Umbilical cord (tissue), 2 donors: ENCODE results near the gene CHKA. TPM values are rescaled to one million over a fixed set of nuclear protein-coding genes. Genes with fewer than 3 reads are reported as not detected.
A peak's percentile ranks its signal among the peaks of the same experiment; 100 is the strongest.

Experiments
- DNase-seq: peaks from one replicate; pipeline ENCODE4 v3.0.0-alpha.2; 2015; ENCODE audit warnings: low spot score
- total RNA-seq: library from RNA; depleted of rRNA; stranded (reverse); fragments of >200 nt; gene quantifications from one replicate; pipeline ENCODE4 v1.2.3, GENCODE V29; 2014; ENCODE audit warnings: low replicate concordance; ENCODE audit not compliant: insufficient read depth

The CHKA gene
- total RNA-seq, 1 donor from 2014 or later, result 6.7 TPM

DNA sequence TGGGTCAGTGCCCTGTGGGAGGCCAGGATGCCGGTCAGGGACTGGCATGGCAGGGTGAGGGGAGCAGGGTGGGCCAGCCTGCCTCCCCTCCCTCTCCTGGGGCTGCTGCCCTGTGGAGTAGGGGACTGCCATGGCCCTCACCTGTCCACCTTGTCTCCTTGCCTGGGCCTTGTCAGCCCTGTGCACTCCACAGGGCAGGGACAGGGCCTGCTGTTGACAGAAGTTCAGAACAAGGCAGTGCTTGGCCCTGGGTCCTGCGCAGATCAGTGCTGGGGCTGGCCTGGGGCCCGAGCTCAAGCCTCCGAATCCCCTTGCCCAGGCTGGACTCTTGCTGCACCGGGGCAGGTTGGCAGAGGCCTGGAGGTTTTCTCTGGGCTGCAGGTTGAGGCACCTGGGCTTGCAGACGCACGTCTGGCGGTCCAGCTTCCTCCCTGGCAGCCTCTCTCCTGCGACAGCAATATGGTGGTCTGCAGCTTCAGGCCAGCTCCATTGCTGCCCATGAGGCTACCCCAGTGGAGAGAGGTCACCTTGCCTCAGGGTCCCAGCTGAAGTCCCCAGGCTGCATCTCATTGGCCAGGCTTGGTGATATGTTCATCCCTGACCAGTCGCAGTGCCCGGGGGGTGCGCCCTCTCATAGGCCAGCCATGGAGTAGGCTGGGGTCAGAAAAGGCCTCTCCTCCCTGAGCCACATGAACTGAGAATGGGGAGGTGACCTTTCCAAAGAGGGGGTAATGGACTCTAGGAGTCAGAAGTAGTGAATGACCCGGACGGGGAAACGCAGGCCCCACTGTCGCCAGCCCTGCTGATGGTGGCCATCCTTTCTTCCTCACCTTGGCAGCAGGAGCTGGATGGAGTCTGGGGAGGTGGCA is 21.5 kb upstream of the CHKA start:
- DNase-seq, result no peak

DNA sequence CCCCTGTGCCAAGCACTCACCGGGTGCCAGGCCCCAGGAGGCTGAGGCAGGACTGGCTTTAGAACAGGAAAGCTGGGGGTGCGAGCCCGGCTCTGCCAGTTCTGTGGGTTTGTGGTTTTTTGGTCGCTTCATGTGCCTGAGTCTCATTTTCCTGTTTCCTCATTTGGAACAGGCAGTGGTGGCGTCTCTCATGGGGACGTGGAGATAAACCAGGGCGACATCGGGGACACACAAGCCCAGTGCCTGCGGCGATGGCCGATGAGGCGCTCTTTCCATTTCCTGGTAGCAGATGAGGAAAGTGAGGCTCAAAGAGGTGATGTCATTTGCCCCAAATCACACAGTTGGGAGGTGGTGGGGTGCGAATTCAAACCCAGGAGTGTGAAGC is 20.8 kb upstream of the CHKA start:
- DNase-seq, result no peak

DNA sequence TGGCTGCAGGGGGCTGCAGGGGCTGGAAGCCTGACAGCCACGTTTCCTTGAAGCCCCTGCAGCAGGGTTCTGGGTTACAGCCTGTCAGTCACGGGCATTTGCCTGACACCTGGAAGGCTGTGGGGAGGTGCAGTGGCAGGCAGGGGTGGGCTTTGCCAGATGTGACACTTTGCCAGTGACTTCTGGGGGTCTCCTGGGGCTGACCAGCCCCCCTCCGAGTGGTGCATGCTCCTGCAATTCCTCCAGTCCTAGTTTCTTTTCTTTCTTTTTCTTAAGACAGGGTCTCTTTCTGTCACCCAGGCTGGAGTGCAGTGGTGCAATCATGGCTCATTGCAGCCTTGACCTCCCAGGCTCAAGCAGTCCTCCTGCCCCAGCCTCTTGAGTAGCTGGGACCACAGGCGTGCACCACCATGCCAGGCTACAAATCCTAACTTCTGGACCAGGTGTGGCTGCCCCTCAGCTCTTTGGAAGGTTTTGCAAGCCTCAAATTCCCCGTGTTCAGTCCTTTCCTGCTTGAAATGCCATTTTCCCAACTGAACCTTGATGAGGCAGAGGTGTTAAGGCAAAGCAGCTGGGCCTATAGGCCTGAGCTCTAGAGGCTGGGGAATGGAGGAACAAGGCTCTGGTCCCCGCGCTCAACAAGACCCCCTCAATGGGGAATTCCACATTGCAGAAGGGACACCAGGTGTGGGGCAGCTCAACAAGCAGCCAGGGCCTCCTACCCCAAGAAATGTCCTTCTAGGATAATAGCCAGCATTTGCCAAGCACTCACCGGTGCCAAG is 20.2 kb upstream of the CHKA start:
- DNase-seq, result no peak

DNA sequence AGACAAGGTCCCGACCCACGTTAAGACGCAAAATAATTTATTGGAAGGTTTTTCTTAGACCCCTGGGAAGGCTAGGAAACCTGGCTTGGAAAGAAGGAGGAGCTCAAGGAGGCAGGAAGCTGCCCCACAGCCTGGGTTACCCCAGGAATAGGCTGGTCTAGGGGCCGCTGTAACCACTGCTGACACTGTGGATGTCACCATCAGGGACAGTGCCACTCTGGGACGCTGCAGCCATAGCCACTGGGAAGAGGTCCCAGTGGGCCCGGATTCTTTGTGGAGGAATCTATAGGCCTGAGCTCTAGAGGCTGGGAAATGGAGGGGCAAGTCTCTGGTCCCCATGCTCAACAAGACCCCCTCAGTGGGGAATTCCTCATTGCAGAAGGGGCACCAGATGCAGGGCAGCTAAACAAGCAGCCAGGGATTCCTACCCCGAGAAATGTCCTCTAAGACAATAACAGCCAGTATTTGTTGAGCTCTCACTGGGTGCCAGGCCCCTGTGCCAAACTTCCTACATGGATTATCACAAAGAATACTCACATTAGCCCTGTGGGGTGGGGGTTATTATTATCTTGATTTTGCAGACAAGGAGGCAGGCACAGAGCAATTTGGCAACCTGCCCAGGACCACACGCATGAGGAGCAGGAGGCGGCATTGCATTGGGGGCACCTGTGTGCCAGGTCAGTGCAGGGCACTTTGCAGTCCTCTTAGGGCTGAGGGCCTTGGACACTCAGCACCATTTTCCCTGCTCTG is 19.5 kb upstream of the CHKA start:
- DNase-seq, result no peak

DNA sequence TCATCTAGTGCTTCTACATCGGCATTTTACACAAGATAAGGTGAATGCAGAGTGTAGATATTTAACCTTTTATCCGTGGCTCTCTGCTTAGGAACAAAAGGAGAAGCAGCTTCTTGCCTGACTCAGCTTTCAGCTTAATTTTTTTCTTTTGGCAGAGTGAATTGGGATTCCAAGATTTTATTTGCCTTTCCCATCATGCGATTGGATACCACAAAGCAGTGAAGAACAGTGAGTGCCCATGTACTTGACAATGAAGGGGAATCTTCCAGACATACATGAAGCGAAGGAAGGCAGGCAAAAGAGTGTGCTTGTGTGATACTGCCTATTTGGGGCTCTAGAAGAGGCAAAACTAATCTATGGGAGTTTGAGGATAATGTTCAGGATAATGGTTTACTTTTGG is 17.0 kb upstream of the CHKA start:
- DNase-seq, result peak; percentile 68

DNA sequence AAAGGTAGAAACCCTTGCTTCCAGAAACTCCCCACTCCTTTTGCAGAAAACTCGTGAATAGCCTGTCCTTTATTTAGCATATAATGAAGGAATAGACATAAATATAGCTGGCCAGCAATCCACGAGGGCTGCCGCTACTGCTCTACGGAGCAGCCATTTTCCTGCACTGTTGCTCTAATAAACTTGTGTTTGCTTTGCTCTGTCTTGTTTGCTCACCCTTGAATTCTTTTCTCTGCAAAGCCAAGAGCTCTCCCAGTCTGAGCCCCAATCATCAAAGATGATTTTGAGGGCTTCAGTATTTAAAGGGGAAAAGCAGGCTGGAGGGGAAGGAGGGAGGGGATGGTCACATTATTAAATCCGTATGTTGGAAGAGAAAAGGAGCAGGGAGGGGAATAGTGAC is 16.6 kb upstream of the CHKA start:
- no peak for DNase-seq

DNA sequence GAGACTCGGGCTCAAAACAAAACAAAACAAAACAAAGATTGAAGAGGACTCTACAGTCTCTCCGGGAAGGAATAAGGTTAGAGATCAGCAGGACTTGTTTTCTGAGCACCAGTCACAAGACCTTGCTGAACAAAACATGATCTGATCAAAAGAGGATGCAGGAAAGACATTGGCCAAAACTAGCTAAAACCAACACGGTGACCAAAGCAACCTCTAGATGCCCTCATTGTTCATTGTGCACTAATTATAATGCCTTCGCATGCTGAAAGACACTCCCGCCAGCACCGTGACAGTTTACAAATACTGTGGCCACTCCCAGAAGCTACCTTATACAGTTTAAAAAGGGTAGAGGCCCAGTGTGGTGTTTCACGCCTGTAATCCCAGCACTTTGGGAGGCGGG is 15.7 kb upstream of the CHKA start:
- no peak for DNase-seq

DNA sequence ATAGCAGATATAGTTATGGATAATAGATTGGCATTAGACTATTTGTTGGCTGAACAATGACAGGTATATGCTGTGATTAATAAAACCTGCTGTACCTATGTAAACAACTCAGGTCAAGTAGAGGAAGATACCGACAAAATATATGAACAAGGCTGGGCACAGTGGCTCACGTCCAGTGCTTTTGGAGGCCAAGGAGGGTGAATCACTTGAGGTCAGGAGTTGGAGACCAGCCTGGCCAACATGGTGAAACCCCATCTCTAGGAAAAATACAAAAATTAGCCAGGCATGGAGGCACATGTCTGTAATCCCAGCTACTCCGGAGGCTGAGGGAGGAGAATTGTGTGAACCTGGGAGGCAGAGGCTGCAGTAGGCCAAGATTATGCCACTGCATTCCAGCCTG is 14.0 kb upstream of the CHKA start:
- no peak for DNase-seq

DNA sequence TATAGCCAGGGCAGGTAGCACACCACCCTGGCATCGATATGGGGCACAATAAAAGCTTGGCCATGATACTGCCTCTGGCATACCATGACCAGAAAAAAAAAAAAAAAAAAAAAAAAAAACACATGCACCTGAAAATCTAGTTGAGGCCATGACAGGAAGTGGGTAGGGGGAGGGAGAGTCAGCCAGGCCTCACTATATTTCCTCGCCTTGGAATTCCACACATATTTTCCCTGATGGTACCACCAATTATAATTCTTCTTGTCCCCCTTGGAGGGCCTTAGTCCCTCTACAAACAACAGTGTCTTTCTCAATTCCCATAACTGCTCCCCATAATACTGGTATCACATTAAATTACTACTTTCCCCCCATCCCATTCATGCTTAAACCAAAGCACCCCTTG is 12.6 kb upstream of the CHKA start:
- DNase-seq, result no peak

DNA sequence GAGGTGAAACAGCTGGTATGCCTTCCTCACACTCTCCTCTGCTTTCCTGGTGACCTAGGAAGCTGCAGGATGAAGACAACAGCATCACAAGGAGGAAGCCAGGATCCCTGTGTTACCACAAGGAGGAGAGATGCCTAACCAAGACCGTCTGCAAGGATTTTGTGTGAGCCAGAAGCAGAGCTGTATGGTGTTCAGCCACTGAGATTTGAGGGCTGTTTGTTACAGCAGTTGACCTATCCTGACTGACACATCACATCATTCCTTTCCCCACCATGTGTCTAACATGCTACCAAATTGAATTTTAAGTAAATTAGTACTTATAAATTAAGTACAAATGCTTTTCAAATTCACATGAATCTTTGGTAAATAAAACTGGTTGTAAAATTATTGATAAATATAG is 8.9 kb upstream of the CHKA start:
- DNase-seq, result no peak

DNA sequence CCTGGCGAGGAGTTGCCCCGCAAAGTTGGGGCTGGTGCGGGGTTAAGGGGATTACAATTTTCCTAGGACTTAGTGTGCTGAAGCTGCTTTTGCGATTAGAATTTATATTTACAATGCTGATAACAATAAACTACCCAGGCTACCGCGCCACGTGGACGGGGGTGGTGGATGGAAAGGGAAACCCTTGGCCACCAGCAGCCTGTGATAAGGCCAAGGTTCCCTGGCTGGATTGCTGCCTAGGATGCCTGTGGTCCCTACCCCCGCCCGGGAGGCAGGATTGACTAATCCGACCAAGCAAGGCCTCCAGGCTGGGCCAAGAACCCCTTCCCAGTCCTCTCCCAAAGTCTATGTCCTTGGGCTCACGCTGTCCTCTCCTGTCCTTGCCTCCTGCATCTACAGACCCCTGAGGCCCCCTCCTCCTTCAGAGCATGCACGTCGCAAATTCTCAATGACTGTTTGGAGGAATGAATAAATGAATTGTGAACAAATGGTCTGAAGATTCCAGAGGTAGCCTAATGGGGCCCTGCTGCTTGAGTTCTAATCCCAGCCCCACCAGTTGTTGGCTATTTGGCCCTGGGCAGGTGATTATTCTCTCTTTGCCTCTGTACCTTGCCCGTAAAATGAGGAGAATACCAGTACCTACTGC is 7.6 kb upstream of the CHKA start:
- DNase-seq, result peak; percentile 68

DNA sequence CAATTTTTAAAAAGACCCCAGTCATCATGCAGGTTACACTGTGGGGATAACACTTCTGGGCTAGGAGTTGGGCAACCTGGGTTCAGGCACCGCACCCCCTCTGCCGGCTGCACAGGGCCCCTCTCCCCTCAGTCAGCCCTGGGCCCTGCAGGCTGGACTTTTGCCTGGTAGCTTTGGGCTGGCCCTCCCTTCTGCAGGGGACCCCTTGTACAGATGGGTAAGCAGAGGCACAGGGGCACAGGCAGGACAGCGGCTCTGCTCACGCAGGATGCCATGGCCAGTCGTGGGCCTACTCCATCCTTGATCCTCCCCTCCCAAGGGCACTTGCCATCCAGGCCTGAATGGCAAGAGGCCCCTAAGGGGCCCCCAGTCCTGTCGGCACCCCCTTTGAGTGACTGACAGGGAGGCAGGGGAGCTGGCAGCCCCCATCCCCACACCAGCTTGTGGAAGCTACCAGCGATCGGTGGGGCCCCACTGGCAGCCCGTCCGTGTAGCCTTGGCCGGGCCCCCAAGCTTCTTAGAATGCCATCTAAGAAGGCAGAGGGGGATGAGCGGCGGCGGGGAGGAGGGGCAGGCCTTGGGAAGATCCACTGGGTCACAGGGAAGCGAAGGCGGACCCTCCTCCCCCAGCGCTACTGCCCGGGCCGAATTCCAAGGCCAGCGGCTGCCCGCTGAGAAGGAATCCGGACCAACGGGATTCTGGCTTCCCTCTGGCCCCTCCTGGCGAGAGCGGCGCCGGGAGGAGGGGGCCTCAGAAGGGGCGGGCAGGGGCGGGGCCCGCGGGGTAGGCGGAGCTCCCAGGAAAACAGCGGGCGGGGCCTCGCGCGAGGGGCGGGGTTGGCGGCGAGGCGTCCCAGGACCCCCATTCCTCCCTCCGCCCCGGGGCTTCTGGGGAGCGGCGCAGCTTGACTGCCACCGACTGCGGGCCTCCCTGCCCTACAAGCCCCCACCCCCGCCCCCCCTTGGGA is 6.8 kb upstream of the CHKA start:
- peak; percentile 90 for DNase-seq

DNA sequence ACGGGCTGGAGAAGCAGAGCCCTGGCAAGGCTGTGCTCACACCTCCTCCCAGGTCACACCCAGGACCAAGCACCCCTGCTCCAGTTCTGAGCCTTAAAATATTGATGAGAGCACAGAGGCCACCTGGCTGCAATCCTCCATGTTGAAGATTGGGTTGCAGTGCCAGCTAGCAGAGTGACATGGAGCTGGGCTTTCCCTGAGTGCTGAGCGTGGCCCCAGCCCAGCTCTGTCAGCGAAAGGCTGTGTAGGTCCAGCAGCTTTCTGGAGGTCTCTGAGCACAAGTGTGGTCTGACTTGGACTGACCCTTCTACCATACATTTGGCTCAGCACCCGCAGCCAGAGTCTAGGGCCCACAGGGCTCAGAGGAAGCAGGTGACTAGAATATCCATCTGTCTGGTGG is 4.0 kb upstream of the CHKA start:
- no peak for DNase-seq

DNA sequence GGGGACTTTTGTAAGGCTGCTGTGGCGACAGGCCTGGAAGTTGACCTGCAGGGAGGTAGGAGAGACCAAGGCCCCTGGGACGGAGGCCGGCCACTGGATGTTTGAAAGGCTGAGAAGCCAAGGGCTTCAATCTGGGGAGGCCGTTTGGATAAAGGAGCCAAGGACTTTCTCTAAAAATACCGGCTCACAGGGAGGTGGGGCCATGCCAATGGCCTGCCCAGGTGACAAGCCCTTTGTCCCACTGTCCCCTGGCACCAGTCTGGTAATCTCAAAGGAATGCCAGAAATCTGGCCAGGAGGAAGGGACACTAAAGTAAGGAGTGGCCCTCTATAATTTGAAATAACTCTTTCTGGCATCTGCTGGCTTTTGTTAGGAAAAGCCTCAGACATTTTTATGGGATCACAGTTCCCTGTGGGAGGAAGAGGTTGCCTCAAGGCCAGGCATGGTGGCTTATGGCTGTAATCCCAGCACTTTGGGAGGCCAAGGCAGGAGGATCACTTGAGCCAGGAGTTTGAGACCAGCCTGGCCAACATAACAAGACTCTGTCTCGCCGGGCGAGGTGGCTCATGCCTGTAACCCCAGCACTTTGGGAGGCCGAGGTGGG is 1.9 kb upstream of the CHKA start:
- DNase-seq, result peak; percentile 43

DNA sequence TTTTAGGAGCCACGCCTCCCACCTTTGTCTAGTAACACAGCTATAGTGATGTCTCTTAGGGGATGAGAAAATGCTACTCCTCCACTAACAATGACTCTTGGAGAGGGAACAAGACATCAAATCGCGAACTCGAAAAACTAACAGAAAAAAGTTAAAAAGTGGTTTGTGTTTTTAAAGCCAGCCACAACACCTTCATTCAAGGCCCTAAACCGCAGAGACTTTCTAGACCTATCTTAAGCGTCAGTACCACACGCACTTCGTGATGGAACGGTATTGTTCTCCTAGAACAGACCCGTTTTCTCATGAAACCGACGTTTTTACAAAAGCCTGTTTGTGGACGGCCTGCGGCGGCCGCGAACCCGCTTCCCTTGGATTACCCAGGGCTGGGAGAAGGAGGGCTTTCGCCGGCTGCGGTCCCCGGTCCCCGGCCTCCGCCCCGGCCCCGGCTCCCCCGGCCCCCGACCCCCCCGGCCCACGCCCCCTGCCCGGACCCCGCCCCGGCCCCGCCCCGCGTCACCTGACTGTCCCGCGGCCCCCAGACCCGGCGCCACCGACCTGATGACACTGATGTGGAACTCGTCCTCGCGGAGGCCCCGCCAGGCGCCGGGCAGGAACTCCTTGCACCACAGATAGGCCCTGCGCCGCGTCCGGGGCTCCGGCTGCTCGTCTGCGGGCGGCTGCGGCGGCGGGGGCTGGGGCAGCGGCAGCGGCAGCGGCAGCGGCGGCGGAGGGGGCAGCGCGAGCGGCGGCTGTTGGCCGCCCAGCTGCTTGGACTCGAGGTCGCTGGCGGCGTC is 718 bp downstream of the CHKA start:
- peak; percentile 35 for DNase-seq

DNA sequence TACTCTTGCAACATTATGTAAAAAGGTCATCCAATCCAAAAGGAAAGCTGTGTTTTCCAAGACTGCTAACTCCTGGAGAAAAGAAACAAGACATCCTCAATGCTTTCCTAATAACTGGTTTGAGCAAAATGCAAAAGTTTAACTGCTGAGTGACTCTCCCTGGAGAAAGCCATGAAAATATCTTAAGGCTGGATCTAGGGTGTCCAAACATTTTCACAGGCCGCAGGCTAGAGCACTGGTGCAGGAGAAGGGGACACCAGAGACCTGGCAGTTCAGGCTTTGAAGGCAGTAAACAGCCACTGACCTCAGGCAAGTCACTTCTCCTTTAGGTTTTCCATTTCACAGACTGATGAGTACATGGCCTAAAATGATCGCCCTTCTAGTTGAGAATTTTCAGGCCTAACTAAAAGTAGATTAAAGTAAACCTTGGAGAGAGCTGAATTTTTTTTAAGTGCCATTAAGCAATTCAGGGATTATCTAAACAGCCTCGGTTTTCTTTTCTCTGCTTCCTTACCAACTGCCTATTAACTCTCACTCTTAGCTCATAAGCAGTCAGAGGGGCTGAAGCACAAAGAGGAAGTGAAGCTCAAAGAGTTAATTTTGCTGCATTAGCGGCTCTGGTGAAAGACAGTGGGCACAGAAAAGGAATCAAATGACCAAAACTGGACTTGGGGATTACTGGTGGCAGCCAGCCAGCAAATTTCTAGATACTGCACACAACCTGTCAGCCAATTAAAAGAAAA is 2.3 kb downstream of the CHKA start:
- peak; percentile 68 for DNase-seq

DNA sequence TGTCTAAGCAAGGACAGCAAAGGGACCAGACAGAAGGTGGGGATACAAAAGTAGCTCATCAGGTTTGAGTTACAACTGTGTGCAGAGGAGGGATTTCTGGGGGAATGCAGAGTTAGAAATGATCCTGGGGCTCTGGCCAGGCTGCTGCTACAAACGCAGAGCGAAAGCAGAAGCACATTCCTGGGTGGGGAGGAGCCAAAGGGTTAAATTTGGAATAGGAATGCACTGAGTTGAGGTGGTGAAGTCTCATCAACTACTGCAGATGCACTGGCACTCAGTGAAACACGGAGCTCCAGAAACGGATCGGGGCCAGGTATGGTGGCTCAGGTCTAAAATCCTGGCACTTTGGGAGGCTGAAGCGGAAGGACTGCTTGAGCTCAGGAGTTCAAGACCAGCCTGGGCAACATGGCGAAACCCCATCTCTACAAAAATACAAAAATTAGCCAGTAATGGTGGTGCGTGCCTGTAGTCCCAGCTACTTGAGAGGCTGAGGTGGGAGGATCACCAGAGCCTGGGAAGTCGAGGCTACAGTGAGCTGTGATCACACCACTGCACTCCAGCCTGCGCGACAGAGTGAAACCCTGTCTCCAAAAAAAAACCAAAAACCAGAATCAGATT is 3.2 kb downstream of the CHKA start:
- DNase-seq, result peak; percentile 89

DNA sequence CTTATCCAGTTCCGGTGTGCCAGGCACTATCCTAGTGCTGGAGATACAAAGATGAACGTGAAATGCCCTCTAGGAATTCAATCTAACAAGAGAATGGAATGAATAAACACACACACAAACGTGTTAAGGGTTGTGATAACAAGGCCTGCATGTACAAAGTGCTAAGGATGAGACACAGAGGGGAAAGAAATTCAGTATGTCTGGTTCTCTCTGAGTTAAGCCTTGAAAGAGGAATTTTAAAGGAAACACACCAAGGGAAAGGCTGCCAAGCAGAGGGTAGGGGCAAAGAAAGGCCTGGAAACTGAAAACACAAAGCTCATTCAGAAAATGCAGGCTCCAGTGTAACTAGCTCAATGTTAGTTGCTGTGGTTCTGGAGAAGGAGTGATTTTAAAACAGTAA is 4.2 kb downstream of the CHKA start:
- DNase-seq, result peak; percentile 71
